Measurements from ENCODE around the gene CRABP2. TPM values are rescaled to one million over a fixed set of nuclear protein-coding genes. Genes with fewer than 3 reads are reported as not detected.
A peak's percentile ranks its signal among the peaks of the same experiment; 100 is the strongest.

CRABP2 gene
- total RNA-seq, 1 donor from 2014 or later, result 2.4 TPM

GRCh38 chr1:156667968-156668709 is 37.2 kb downstream of the CRABP2 start:
- peaks cover 33% of the 10 kb centered on the region for H3K27me3 Mint-ChIP-seq (ENCODE audit: unreplicated experiment)
- peak overlapping the region; percentile 69 for H3K27ac Mint-ChIP-seq (ENCODE audit: unreplicated experiment)
- peaks cover 21% of the 10 kb centered on the region for H3K9me3 Mint-ChIP-seq (ENCODE audit: unreplicated experiment)
- H3K4me3 Mint-ChIP-seq (ENCODE audit: unreplicated experiment), result peak overlapping the region; percentile 6
- H3K36me3 Mint-ChIP-seq (ENCODE audit: unreplicated experiment), result peaks cover 16% of the 10 kb centered on the region
- TF ChIP-seq CTCF (IDR thresholded peaks at IDR 0.05; ENCODE audit: partially characterized antibody, unreplicated experiment), result no peak
- DNase-seq, result no peak
- H3K4me1 Mint-ChIP-seq (ENCODE audit: low read depth, unreplicated experiment), result peaks cover 56% of the 10 kb centered on the region

GRCh38 chr1:156667610-156667967 is 37.8 kb downstream of the CRABP2 start:
- Mint-ChIP-seq H3K4me3 (ENCODE audit: unreplicated experiment) (no peak overlapping the region), H3K27me3 (ENCODE audit: unreplicated experiment) (peaks cover 33% of the 10 kb centered on the region), H3K9me3 (ENCODE audit: unreplicated experiment) (peaks cover 18% of the 10 kb centered on the region), H3K4me1 (ENCODE audit: low read depth, unreplicated experiment) (peaks cover 55% of the 10 kb centered on the region), H3K27ac (ENCODE audit: unreplicated experiment) (peak overlapping the region; percentile 69), H3K36me3 (ENCODE audit: unreplicated experiment) (peaks cover 16% of the 10 kb centered on the region)
- DNase-seq, result no peak
- no peak for TF ChIP-seq CTCF (IDR thresholded peaks at IDR 0.05; ENCODE audit: partially characterized antibody, unreplicated experiment)

GRCh38 chr1:156666862-156667609 is 38.3 kb downstream of the CRABP2 start:
- Mint-ChIP-seq H3K36me3 (ENCODE audit: unreplicated experiment) (peaks cover 11% of the 10 kb centered on the region), H3K4me3 (ENCODE audit: unreplicated experiment) (no peak overlapping the region), H3K27ac (ENCODE audit: unreplicated experiment) (peak overlapping the region; percentile 86), H3K9me3 (ENCODE audit: unreplicated experiment) (peaks cover 14% of the 10 kb centered on the region), H3K4me1 (ENCODE audit: low read depth, unreplicated experiment) (peaks cover 52% of the 10 kb centered on the region), H3K27me3 (ENCODE audit: unreplicated experiment) (peaks cover 30% of the 10 kb centered on the region)
- no peak for DNase-seq
- TF ChIP-seq CTCF (IDR thresholded peaks at IDR 0.05; ENCODE audit: partially characterized antibody, unreplicated experiment), result no peak

GRCh38 chr1:156665539-156665938 is 39.8 kb downstream of the CRABP2 start:
- DNase-seq, result no peak
- no peaks in the 10 kb centered on the region for H3K36me3 Mint-ChIP-seq (ENCODE audit: unreplicated experiment)
- H3K9me3 Mint-ChIP-seq (ENCODE audit: unreplicated experiment), result peaks cover 6% of the 10 kb centered on the region
- H3K27ac Mint-ChIP-seq (ENCODE audit: unreplicated experiment), result peak overlapping the region; percentile 76
- TF ChIP-seq CTCF (IDR thresholded peaks at IDR 0.05; ENCODE audit: partially characterized antibody, unreplicated experiment), result no peak
- peaks cover 25% of the 10 kb centered on the region for H3K27me3 Mint-ChIP-seq (ENCODE audit: unreplicated experiment)
- H3K4me3 Mint-ChIP-seq (ENCODE audit: unreplicated experiment), result peak overlapping the region; percentile 65
- peaks cover 50% of the 10 kb centered on the region for H3K4me1 Mint-ChIP-seq (ENCODE audit: low read depth, unreplicated experiment)

All from glutamatergic neuron (in vitro differentiated cells).